HEK293 (cell line): ENCODE data around the gene PALM3.

Experiments
- CTCF ChIA-PET: fragments of 350-600 bp; formaldehyde crosslinking; extraction: SDS; loops from one replicate; lab custom pipeline; 2021; ENCODE audit warnings: antibody characterized with exemption; lab: Yijun Ruan, JAX
- POLR2A ChIA-PET: fragments of 300-600 bp; formaldehyde crosslinking; extraction: SDS; loops from one replicate; lab custom pipeline; 2020; ENCODE audit warnings: antibody characterized with exemption, inconsistent platforms; lab: Yijun Ruan, JAX
- H3K27ac ChIP-seq: fragments of 200-500 bp; sonication (Bioruptor generic); 2 replicates; pipeline ENCODE4 v1.5.1; 2014; ENCODE audit warnings: low read depth, low read length, control low read depth, inconsistent platforms; ENCODE audit errors: extremely low read depth
- H3K36me3 ChIP-seq, 2 experiments: fragments of 200-500 bp in 1 of 2; sonication (Bioruptor generic) in 1 of 2; 1 replicate in 1 of 2; 2 replicates in 1 of 2; pipeline ENCODE4 v1.5.1; 2014 to 2017; ENCODE audit warnings: inconsistent platforms in 2 of 2, low read length in 2 of 2; ENCODE audit not compliant: control insufficient read depth in 2 of 2, insufficient read depth in 1 of 2
- H3K4me1 ChIP-seq: fragments of 200-500 bp; sonication (Bioruptor generic); 2 replicates; pipeline ENCODE4 v1.5.1; 2014; ENCODE audit warnings: mild to moderate bottlenecking, low read length, inconsistent platforms; ENCODE audit not compliant: control insufficient read depth, insufficient read depth
- H3K4me3 ChIP-seq: 2 replicates; pipeline ENCODE4 v1.5.1; 2011; ENCODE audit warnings: low read depth, mild to moderate bottlenecking, control low read depth, low read length, moderate library complexity
- H3K9me3 ChIP-seq: fragments of 200-500 bp; sonication (Bioruptor generic); 2 replicates; pipeline ENCODE4 v1.5.1; 2014; ENCODE audit warnings: low read depth, low read length, inconsistent platforms; ENCODE audit not compliant: control insufficient read depth, insufficient read depth
- GFI1B ChIP-seq: fragments of 450-650 bp; formaldehyde crosslinking; IDR thresholded peaks from 2 replicates; pipeline ENCODE4 v1.5.1; 2016; ENCODE audit warnings: missing biosample characterization, missing genetic modification characterization
- GLIS2 ChIP-seq: fragments of 450-650 bp; formaldehyde crosslinking; IDR thresholded peaks from 2 replicates; pipeline ENCODE4 v1.5.1; 2016; ENCODE audit warnings: missing biosample characterization, missing genetic modification characterization
- KLF17 ChIP-seq: fragments of 450-650 bp; formaldehyde crosslinking; IDR thresholded peaks from 2 replicates; pipeline ENCODE4 v1.5.1; 2016; ENCODE audit warnings: missing biosample characterization, missing genetic modification characterization
- SCRT1 ChIP-seq: fragments of 450-650 bp; formaldehyde crosslinking; IDR thresholded peaks from 2 replicates; pipeline ENCODE4 v1.5.1; 2016; ENCODE audit warnings: missing biosample characterization, missing genetic modification characterization, borderline replicate concordance
- ZBTB10 ChIP-seq: fragments of 450-650 bp; formaldehyde crosslinking; IDR thresholded peaks from 2 replicates; pipeline ENCODE4 v1.5.1; 2016; ENCODE audit warnings: missing biosample characterization, missing genetic modification characterization
- ZBTB17 ChIP-seq: fragments of 450-650 bp; formaldehyde crosslinking; IDR thresholded peaks from 2 replicates; pipeline ENCODE4 v1.5.1; 2016; ENCODE audit warnings: missing biosample characterization, missing genetic modification characterization
- ZFP3 ChIP-seq: fragments of 450-650 bp; formaldehyde crosslinking; IDR thresholded peaks from 2 replicates; pipeline ENCODE4 v1.5.1; 2016; ENCODE audit warnings: low read depth, missing biosample characterization, missing genetic modification characterization
- ZNF146 ChIP-seq: fragments of 450-650 bp; formaldehyde crosslinking; IDR thresholded peaks from 2 replicates; pipeline ENCODE4 v1.5.1; 2016; ENCODE audit warnings: missing biosample characterization, missing genetic modification characterization
- ZNF2 ChIP-seq: fragments of 450-650 bp; formaldehyde crosslinking; IDR thresholded peaks from 2 replicates; pipeline ENCODE4 v1.5.1; 2016; ENCODE audit warnings: missing biosample characterization, missing genetic modification characterization
- ZNF211 ChIP-seq: fragments of 450-650 bp; formaldehyde crosslinking; IDR thresholded peaks from 2 replicates; pipeline ENCODE4 v1.5.1; 2016; ENCODE audit warnings: low read depth, missing biosample characterization, missing genetic modification characterization
- ZNF280C ChIP-seq: fragments of 450-650 bp; formaldehyde crosslinking; IDR thresholded peaks from 2 replicates; pipeline ENCODE4 v1.5.1; 2016; ENCODE audit warnings: missing biosample characterization, missing genetic modification characterization
- ZNF48 ChIP-seq: fragments of 450-650 bp; formaldehyde crosslinking; IDR thresholded peaks from 2 replicates; pipeline ENCODE4 v1.5.1; 2016; ENCODE audit warnings: missing biosample characterization, missing genetic modification characterization
- ZNF501 ChIP-seq: fragments of 450-650 bp; formaldehyde crosslinking; IDR thresholded peaks from 2 replicates; pipeline ENCODE4 v1.5.1; 2016; ENCODE audit warnings: missing biosample characterization, missing genetic modification characterization
- ZNF571 ChIP-seq: fragments of 450-650 bp; formaldehyde crosslinking; IDR thresholded peaks from 2 replicates; pipeline ENCODE4 v1.5.0; 2017; ENCODE audit warnings: missing biosample characterization, missing genetic modification characterization
- ZNF654 ChIP-seq: fragments of 450-650 bp; formaldehyde crosslinking; IDR thresholded peaks from 2 replicates; pipeline ENCODE4 v1.5.1; 2016; ENCODE audit warnings: low read depth, missing biosample characterization, missing genetic modification characterization
- ZNF660 ChIP-seq: fragments of 450-650 bp; IDR thresholded peaks from 2 replicates; pipeline ENCODE4 v1.5.1; 2018; ENCODE audit warnings: missing biosample characterization, mild to moderate bottlenecking, missing genetic modification characterization
- ZNF664 ChIP-seq: fragments of 450-650 bp; formaldehyde crosslinking; IDR thresholded peaks from 2 replicates; pipeline ENCODE4 v1.5.1; 2016; ENCODE audit warnings: missing biosample characterization, missing genetic modification characterization
- ZNF707 ChIP-seq: fragments of 450-650 bp; formaldehyde crosslinking; IDR thresholded peaks from 2 replicates; pipeline ENCODE4 v1.5.1; 2016; ENCODE audit warnings: missing biosample characterization, missing genetic modification characterization
- ZNF777 ChIP-seq: fragments of 450-650 bp; formaldehyde crosslinking; IDR thresholded peaks from 2 replicates; pipeline ENCODE4 v1.5.1; 2017; ENCODE audit warnings: missing biosample characterization, missing genetic modification characterization, borderline replicate concordance
- ZNF785 ChIP-seq: fragments of 450-650 bp; formaldehyde crosslinking; IDR thresholded peaks from 2 replicates; pipeline ENCODE4 v1.5.1; 2016; ENCODE audit warnings: missing biosample characterization, missing genetic modification characterization
- ZNF792 ChIP-seq: fragments of 450-650 bp; formaldehyde crosslinking; IDR thresholded peaks from 2 replicates; pipeline ENCODE4 v1.5.1; 2016; ENCODE audit warnings: missing biosample characterization, missing genetic modification characterization
- TF ChIP-seq, protein P1 (sequence below): fragments of 450-650 bp; formaldehyde crosslinking; IDR thresholded peaks from 2 replicates; pipeline ENCODE4 v1.5.1; 2017; ENCODE audit warnings: missing biosample characterization, missing genetic modification characterization
- TF ChIP-seq, protein P2 (sequence below): fragments of 450-650 bp; formaldehyde crosslinking; IDR thresholded peaks from 2 replicates; pipeline ENCODE4 v1.5.1; 2017; ENCODE audit warnings: missing biosample characterization, missing genetic modification characterization

Gene PALM3

DNA sequence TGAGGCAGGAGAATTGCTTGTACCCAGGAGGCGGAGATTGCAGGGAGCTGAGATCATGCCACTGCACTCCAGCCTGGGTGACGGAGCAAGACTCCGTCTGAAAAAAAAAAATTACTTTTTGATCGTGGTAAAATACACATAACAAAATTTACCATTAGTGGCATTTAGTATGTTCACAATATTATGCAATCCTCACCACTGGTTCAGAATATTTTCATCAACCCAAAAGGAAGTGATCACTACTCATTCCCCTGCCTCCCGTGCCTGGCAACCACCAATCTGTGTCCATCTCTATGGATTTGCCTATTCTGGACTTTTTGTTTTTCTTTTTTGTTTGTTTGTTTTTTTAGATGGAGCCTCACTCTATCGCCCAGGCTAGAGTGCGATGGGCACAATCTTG is 1.2 kb upstream of the PALM3 start:
- no peaks in the 10 kb centered on the region for H3K9me3 ChIP-seq
- no peak overlapping the region for H3K27ac ChIP-seq
- TF ChIP-seq, protein P1, sequence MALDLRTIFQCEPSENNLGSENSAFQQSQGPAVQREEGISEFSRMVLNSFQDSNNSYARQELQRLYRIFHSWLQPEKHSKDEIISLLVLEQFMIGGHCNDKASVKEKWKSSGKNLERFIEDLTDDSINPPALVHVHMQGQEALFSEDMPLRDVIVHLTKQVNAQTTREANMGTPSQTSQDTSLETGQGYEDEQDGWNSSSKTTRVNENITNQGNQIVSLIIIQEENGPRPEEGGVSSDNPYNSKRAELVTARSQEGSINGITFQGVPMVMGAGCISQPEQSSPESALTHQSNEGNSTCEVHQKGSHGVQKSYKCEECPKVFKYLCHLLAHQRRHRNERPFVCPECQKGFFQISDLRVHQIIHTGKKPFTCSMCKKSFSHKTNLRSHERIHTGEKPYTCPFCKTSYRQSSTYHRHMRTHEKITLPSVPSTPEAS = no peak
- TF ChIP-seq KLF17 (no peak), ZNF146 (tag by site-specific recombination) (no peak), ZNF211 (tag by site-specific recombination) (no peak), SCRT1 (tag by site-specific recombination) (no peak), ZBTB17 (tag by site-specific recombination) (no peak), GFI1B (tag by site-specific recombination) (no peak), ZFP3 (tag by site-specific recombination) (no peak), ZNF280C (tag by site-specific recombination) (no peak), ZNF654 (tag by site-specific recombination) (no peak), ZBTB10 (tag by site-specific recombination) (no peak), ZNF501 (tag by site-specific recombination) (no peak), ZNF664 (tag by site-specific recombination) (no peak), GLIS2 (tag by site-specific recombination) (no peak), ZNF792 (tag by site-specific recombination) (no peak), ZNF785 (no peak), ZNF48 (no peak), ZNF707 (no peak)
- TF ChIP-seq, protein P2, sequence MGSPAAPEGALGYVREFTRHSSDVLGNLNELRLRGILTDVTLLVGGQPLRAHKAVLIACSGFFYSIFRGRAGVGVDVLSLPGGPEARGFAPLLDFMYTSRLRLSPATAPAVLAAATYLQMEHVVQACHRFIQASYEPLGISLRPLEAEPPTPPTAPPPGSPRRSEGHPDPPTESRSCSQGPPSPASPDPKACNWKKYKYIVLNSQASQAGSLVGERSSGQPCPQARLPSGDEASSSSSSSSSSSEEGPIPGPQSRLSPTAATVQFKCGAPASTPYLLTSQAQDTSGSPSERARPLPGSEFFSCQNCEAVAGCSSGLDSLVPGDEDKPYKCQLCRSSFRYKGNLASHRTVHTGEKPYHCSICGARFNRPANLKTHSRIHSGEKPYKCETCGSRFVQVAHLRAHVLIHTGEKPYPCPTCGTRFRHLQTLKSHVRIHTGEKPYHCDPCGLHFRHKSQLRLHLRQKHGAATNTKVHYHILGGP = no peak
- POLR2A ChIA-PET = no interaction called here
- H3K36me3 ChIP-seq = no peaks in the 10 kb centered on the region
- no peak overlapping the region for H3K4me3 ChIP-seq
- H3K4me1 ChIP-seq = peaks cover 2% of the 10 kb centered on the region
- CTCF ChIA-PET = no interaction called here

GRCh38 chr19:14062558-14062855 is 631 bp upstream of the PALM3 start:
- Histone ChIP-seq H3K9me3 (no peaks in the 10 kb centered on the region), H3K36me3 (no peaks in the 10 kb centered on the region), H3K4me3 (no peak overlapping the region), H3K27ac (no peak overlapping the region), H3K4me1 (peaks cover 4% of the 10 kb centered on the region)
- ChIA-PET CTCF (interaction anchor here (0.6 to 6.9 kb wide), 2 partner anchors 9 to 345 kb away, joined by 3 to 80 read pairs; partner anchors contain the start of gene MISP3), POLR2A (no interaction called here)
- TF ChIP-seq ZNF660 (tag by site-specific recombination) (no peak), ZNF571 (tag by site-specific recombination) (no peak), ZNF777 (tag by site-specific recombination) (no peak), ZNF654 (tag by site-specific recombination) (no peak), ZBTB10 (tag by site-specific recombination) (no peak), ZNF2 (no peak), GLIS2 (tag by site-specific recombination) (no peak)
